RWPE2 (cell line): ENCODE results near the gene CATSPERB.
A peak's percentile ranks its signal among the peaks of the same experiment; 100 is the strongest.

Experiments
- ATAC-seq: fragments of 200-7000 bp; cut with Tn5 transposase; 3 replicates; pipeline ENCODE4 v1.9.1; 2021; ENCODE audit warnings: low read depth
- DNase-seq: peaks from one replicate; pipeline ENCODE4 v3.0.0-alpha.2; 2020; ENCODE audit warnings: low spot score
- H3K27ac ChIP-seq: fragments of 450-650 bp; 2 replicates; pipeline ENCODE4 v1.5.1; 2017; ENCODE audit warnings: mild to moderate bottlenecking; ENCODE audit not compliant: poor library complexity, severe bottlenecking
- H3K27me3 ChIP-seq: fragments of 250-450 bp; sonication (Bioruptor Pico); 2 replicates; pipeline ENCODE4 v1.5.1; 2021; ENCODE audit warnings: mild to moderate bottlenecking, moderate library complexity; ENCODE audit not compliant: insufficient read depth, poor library complexity, severe bottlenecking
- H3K36me3 ChIP-seq: fragments of 250-450 bp; sonication (Bioruptor Pico); 2 replicates; pipeline ENCODE4 v1.5.1; 2020; ENCODE audit warnings: low read depth, mild to moderate bottlenecking, moderate library complexity
- H3K4me1 ChIP-seq: fragments of 250-450 bp; sonication (Bioruptor Pico); 2 replicates; pipeline ENCODE4 v1.5.1; 2021; ENCODE audit warnings: mild to moderate bottlenecking, moderate library complexity; ENCODE audit not compliant: insufficient read depth, poor library complexity, severe bottlenecking
- H3K4me3 ChIP-seq: fragments of 250-450 bp; sonication (Bioruptor Pico); 2 replicates; pipeline ENCODE4 v1.5.1; 2021; ENCODE audit warnings: mild to moderate bottlenecking, moderate library complexity; ENCODE audit not compliant: severe bottlenecking
- H3K9me3 ChIP-seq: fragments of 250-450 bp; sonication (Bioruptor Pico); 2 replicates; pipeline ENCODE4 v1.5.1; 2021; ENCODE audit warnings: mild to moderate bottlenecking, moderate library complexity; ENCODE audit not compliant: severe bottlenecking
- CTCF ChIP-seq: fragments of 450-650 bp; IDR thresholded peaks from one replicate; pipeline ENCODE4 v1.5.1; 2017; ENCODE audit warnings: mild to moderate bottlenecking, moderate library complexity; ENCODE audit not compliant: poor library complexity, severe bottlenecking

Gene CATSPERB

DNA sequence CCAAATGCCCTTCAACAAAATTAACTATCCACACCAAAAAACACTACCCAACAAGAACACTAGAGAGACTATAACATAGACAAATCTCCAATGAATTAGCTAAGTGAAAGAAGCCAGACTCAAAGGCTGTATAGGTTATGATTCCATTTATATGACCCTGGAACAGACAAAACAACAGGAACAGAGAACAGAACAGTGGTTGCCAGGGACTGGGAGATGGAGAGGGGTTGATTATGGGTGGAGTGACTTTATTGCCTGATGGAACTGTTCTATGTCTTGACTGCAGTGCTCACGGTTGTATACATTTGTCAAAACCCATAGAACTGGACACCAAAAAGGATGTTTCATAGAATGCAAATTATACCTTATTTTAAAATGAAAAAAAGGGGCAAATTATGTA, 14.9 kb downstream of the CATSPERB start:
- DNase-seq = no peak
- no peak overlapping the region for H3K4me3 ChIP-seq
- no peaks in the 10 kb centered on the region for H3K36me3 ChIP-seq
- no peak overlapping the region for H3K27ac ChIP-seq
- no peaks in the 10 kb centered on the region for H3K27me3 ChIP-seq
- no peak for ATAC-seq
- no peaks in the 10 kb centered on the region for H3K4me1 ChIP-seq
- H3K9me3 ChIP-seq = no peaks in the 10 kb centered on the region
- TF ChIP-seq CTCF = no peak

DNA sequence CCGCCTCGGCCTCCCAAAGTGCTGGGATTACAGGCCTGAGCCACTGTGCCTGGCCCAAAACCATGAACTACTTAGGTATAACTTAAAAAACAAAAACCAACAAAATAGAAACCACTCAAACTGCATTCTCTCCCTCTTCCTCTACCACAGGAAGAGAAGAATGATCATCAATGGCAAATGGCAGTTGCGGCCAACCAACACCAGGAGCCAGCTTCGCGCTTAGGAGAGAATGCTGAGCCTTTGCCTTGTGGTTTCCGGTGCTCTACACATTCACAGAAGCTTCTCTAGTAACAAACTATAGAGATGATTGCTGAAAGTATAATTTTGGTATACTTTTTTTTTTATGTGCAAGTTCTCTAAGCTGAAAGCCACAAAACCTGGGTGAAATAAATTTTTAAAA, 17.1 kb downstream of the CATSPERB start:
- no peaks in the 10 kb centered on the region for H3K36me3 ChIP-seq
- H3K9me3 ChIP-seq = no peaks in the 10 kb centered on the region
- no peaks in the 10 kb centered on the region for H3K4me1 ChIP-seq
- H3K27ac ChIP-seq = no peak overlapping the region
- DNase-seq (no peak), ATAC-seq (peak; percentile 53; the same call in 1 of the 3 replicates)
- peak; percentile 41 for TF ChIP-seq CTCF
- no peaks in the 10 kb centered on the region for H3K27me3 ChIP-seq
- no peak overlapping the region for H3K4me3 ChIP-seq

- no peaks in the 10 kb centered on the region for H3K4me1 ChIP-seq
- no peak for DNase-seq
- no peak for TF ChIP-seq CTCF
- no peak overlapping the region for H3K27ac ChIP-seq
- ATAC-seq = no peak
- no peaks in the 10 kb centered on the region for H3K36me3 ChIP-seq
- no peak overlapping the region for H3K4me3 ChIP-seq
- H3K9me3 ChIP-seq = no peaks in the 10 kb centered on the region
- no peaks in the 10 kb centered on the region for H3K27me3 ChIP-seq
These were observed 23.1 kb downstream of the CATSPERB start for GRCh38 chr14:91708795-91709194.

GRCh38 chr14:91706996-91707395, 24.9 kb downstream of the CATSPERB start:
- no peak for TF ChIP-seq CTCF

DNA sequence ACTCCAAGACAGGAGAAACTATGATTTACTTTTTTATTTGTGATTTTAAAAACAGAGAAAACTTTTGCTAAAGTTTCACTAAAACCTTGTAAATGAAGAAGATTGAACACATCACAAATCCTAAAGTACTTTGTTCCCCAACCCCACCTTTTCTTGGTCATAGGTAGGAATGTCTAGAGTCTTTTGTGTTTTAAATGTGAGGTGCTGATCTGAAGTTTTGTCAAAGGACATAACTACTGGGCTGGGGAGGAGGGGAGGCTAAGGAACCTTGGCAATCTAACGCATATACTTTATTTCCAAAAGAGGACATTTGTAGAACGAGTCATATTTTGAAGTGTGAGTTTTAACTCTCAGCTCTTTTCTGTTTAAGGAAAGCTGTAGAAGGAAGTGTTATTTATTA, 37.2 kb downstream of the CATSPERB start:
- Histone ChIP-seq H3K27me3 (no peaks in the 10 kb centered on the region), H3K27ac (no peak overlapping the region), H3K36me3 (no peaks in the 10 kb centered on the region), H3K4me1 (peaks cover 11% of the 10 kb centered on the region), H3K4me3 (no peak overlapping the region), H3K9me3 (peaks cover 4% of the 10 kb centered on the region)
- TF ChIP-seq CTCF = no peak
- ATAC-seq (no peak), DNase-seq (no peak)

More at GRCh38 chr14:91706996-91707395, 24.9 kb downstream of the CATSPERB start:
- ATAC-seq (no peak), DNase-seq (no peak)
- H3K9me3 ChIP-seq = no peaks in the 10 kb centered on the region
- no peaks in the 10 kb centered on the region for H3K36me3 ChIP-seq
- H3K4me3 ChIP-seq = no peak overlapping the region
- H3K27ac ChIP-seq = no peak overlapping the region
- no peaks in the 10 kb centered on the region for H3K27me3 ChIP-seq
- no peaks in the 10 kb centered on the region for H3K4me1 ChIP-seq
